Measurements from ENCODE around the gene CCDC192. TPM values are rescaled to one million over a fixed set of nuclear protein-coding genes. Genes with fewer than 3 reads are reported as not detected.

The CCDC192 gene
- total RNA-seq, 1 donor from 2014 or later = not detected

- Histone ChIP-seq H2AFZ (ENCODE audit: low read depth, low read length) (no peak overlapping the region), H4K20me1 (ENCODE audit: insufficient read depth, low read length) (no peaks in the 10 kb centered on the region), H3K4me1 (ENCODE audit: insufficient read depth, low read length) (peaks cover 18% of the 10 kb centered on the region), H3K9me3 (ENCODE audit: insufficient read depth, low read depth, low read length) (no peaks in the 10 kb centered on the region), H3K27me3 (ENCODE audit: insufficient read depth, low read length) (no peaks in the 10 kb centered on the region), H3K36me3 (ENCODE audit: insufficient read depth, low read length) (no peaks in the 10 kb centered on the region), H3K4me2 (ENCODE audit: low read length) (no peak overlapping the region), H3K4me3 (ENCODE audit: insufficient read depth, low read depth, low read length) (no peak overlapping the region), H3K79me2 (ENCODE audit: insufficient read depth, low read length) (no peaks in the 10 kb centered on the region), H3K9ac (ENCODE audit: low read length) (no peak overlapping the region), H3K27ac (ENCODE audit: low read depth, low read length) (no peak overlapping the region)
- H3K4me1 Mint-ChIP-seq (ENCODE audit: low read depth, unreplicated experiment) = peaks cover 19% of the 10 kb centered on the region
- DNase-seq (ENCODE audit: low read depth) (no peak), FAIRE-seq (no peak)
- TF ChIP-seq EZH2 (IDR thresholded peaks at IDR 0.05; ENCODE audit: insufficient read depth, low read length) = no peak
- no peak for TF ChIP-seq CTCF (IDR thresholded peaks at IDR 0.05; ENCODE audit: insufficient read depth, low read depth, low read length)
- peaks cover 2% of the 10 kb centered on the region for H3K36me3 Mint-ChIP-seq (ENCODE audit: low read depth, unreplicated experiment)
- no peaks in the 10 kb centered on the region for H3K27me3 Mint-ChIP-seq (ENCODE audit: low read depth, unreplicated experiment)
- no peaks in the 10 kb centered on the region for H3K9me3 Mint-ChIP-seq (ENCODE audit: unreplicated experiment)
- H3K27ac Mint-ChIP-seq (ENCODE audit: unreplicated experiment) = no peak overlapping the region
- no peak overlapping the region for H3K4me3 Mint-ChIP-seq (ENCODE audit: unreplicated experiment)
These were observed 257.1 kb downstream of the CCDC192 start for GRCh38 chr5:127960270-127960691.

GRCh38 chr5:127961006-127961762 lies 258.0 kb downstream of the CCDC192 start:
- Histone ChIP-seq H3K27me3 (ENCODE audit: insufficient read depth, low read length) (no peaks in the 10 kb centered on the region), H3K36me3 (ENCODE audit: insufficient read depth, low read length) (no peaks in the 10 kb centered on the region), H3K27ac (ENCODE audit: low read depth, low read length) (no peak overlapping the region), H2AFZ (ENCODE audit: low read depth, low read length) (no peak overlapping the region), H3K4me2 (ENCODE audit: low read length) (no peak overlapping the region), H3K9ac (ENCODE audit: low read length) (no peak overlapping the region), H3K9me3 (ENCODE audit: insufficient read depth, low read depth, low read length) (no peaks in the 10 kb centered on the region), H3K4me3 (ENCODE audit: insufficient read depth, low read depth, low read length) (no peak overlapping the region), H4K20me1 (ENCODE audit: insufficient read depth, low read length) (no peaks in the 10 kb centered on the region), H3K79me2 (ENCODE audit: insufficient read depth, low read length) (no peaks in the 10 kb centered on the region), H3K4me1 (ENCODE audit: insufficient read depth, low read length) (peaks cover 18% of the 10 kb centered on the region)
- TF ChIP-seq CTCF (IDR thresholded peaks at IDR 0.05; ENCODE audit: insufficient read depth, low read depth, low read length) (no peak), EZH2 (IDR thresholded peaks at IDR 0.05; ENCODE audit: insufficient read depth, low read length) (no peak)
- Mint-ChIP-seq H3K4me1 (ENCODE audit: low read depth, unreplicated experiment) (peaks cover 19% of the 10 kb centered on the region), H3K4me3 (ENCODE audit: unreplicated experiment) (no peak overlapping the region), H3K36me3 (ENCODE audit: low read depth, unreplicated experiment) (peaks cover 5% of the 10 kb centered on the region), H3K27me3 (ENCODE audit: low read depth, unreplicated experiment) (no peaks in the 10 kb centered on the region), H3K9me3 (ENCODE audit: unreplicated experiment) (no peaks in the 10 kb centered on the region), H3K27ac (ENCODE audit: unreplicated experiment) (no peak overlapping the region)
- FAIRE-seq (no peak), DNase-seq (ENCODE audit: low read depth) (no peak)

- no peak overlapping the region for H3K27ac ChIP-seq (ENCODE audit: low read depth, low read length)
- no peaks in the 10 kb centered on the region for H3K27me3 ChIP-seq (ENCODE audit: insufficient read depth, low read length)
- H3K4me3 ChIP-seq (ENCODE audit: insufficient read depth, low read depth, low read length) = no peak overlapping the region
- Mint-ChIP-seq H3K9me3 (ENCODE audit: unreplicated experiment) (no peaks in the 10 kb centered on the region), H3K27ac (ENCODE audit: unreplicated experiment) (no peak overlapping the region), H3K27me3 (ENCODE audit: low read depth, unreplicated experiment) (no peaks in the 10 kb centered on the region), H3K4me3 (ENCODE audit: unreplicated experiment) (no peak overlapping the region), H3K36me3 (ENCODE audit: low read depth, unreplicated experiment) (peaks cover 5% of the 10 kb centered on the region), H3K4me1 (ENCODE audit: low read depth, unreplicated experiment) (peaks cover 19% of the 10 kb centered on the region)
- H3K9ac ChIP-seq (ENCODE audit: low read length) = no peak overlapping the region
- FAIRE-seq (no peak), DNase-seq (ENCODE audit: low read depth) (no peak)
- no peak for TF ChIP-seq EZH2 (IDR thresholded peaks at IDR 0.05; ENCODE audit: insufficient read depth, low read length)
- TF ChIP-seq CTCF (IDR thresholded peaks at IDR 0.05; ENCODE audit: insufficient read depth, low read depth, low read length) = no peak
- no peaks in the 10 kb centered on the region for H3K79me2 ChIP-seq (ENCODE audit: insufficient read depth, low read length)
- H3K4me1 ChIP-seq (ENCODE audit: insufficient read depth, low read length) = peaks cover 18% of the 10 kb centered on the region
- no peaks in the 10 kb centered on the region for H3K9me3 ChIP-seq (ENCODE audit: insufficient read depth, low read depth, low read length)
- no peaks in the 10 kb centered on the region for H4K20me1 ChIP-seq (ENCODE audit: insufficient read depth, low read length)
- H3K4me2 ChIP-seq (ENCODE audit: low read length) = no peak overlapping the region
- no peak overlapping the region for H2AFZ ChIP-seq (ENCODE audit: low read depth, low read length)
- H3K36me3 ChIP-seq (ENCODE audit: insufficient read depth, low read length) = no peaks in the 10 kb centered on the region
These were observed 258.6 kb downstream of the CCDC192 start for GRCh38 chr5:127961763-127962145.

Data from astrocyte (in vitro differentiated cells and primary cell).